Measurements from ENCODE around the gene BUD23. TPM values are rescaled to one million over a fixed set of nuclear protein-coding genes. Genes with fewer than 3 reads are reported as not detected.

BUD23 gene
- total and polyA plus RNA-seq, 2 donors (not counting 1 experiment from before 2014, with no cell fraction given) = 62.4 to 63.9 TPM

GRCh38 chr7:73735528-73735905 is 52.1 kb downstream of the BUD23 start:
- ChIA-PET CTCF (interaction anchor here (0.7 to 6.0 kb wide), 5 partner anchors 14 to 155 kb away, joined by 3 to 78 read pairs (median 3); no protein-coding TSS in a partner anchor), POLR2A (interaction anchor here (1.8 kb wide), 1 partner anchor 214 kb away, joined by 4 read pairs; the partner anchor contains the start of gene BAZ1B)
- Mint-ChIP-seq H3K27ac (no peak overlapping the region), H3K27me3 (peaks cover under 1% of the 10 kb centered on the region), H3K4me1 (peaks cover 11% of the 10 kb centered on the region), H3K4me3 (no peak overlapping the region), H3K9me3 (ENCODE audit: insufficient read depth) (no peaks in the 10 kb centered on the region)
- Histone ChIP-seq H3K4me1 (ENCODE audit: control insufficient read depth in 2 of 2, insufficient read depth in 2 of 2, low read length in 2 of 2) (peaks cover 4 to 18% of the 10 kb centered on the region in 2 donors), H3K79me2 (ENCODE audit: control insufficient read depth, insufficient read depth, low read length) (peaks cover 4% of the 10 kb centered on the region), H3K9me3 (ENCODE audit: control extremely low read depth in 1 of 3, control insufficient read depth in 2 of 3, insufficient read depth in 1 of 3, low read length in 2 of 3) (peaks cover 0 to 6% (median 0%) of the 10 kb centered on the region in 3 donors), H3K4me2 (replicated peaks; ENCODE audit: low read depth, low read length, poor library complexity, severe bottlenecking) (no peak overlapping the region), H3K36me3 (replicated peaks in 1 of 2; ENCODE audit: control extremely low read depth in 1 of 2, control insufficient read depth in 1 of 2, extremely low read depth in 1 of 2, insufficient read depth in 2 of 2, low read length in 1 of 2) (peaks cover 0 to 7% of the 10 kb centered on the region in 2 experiments), H3K9ac (ENCODE audit: low read length) (no peak overlapping the region), H4K20me1 (ENCODE audit: control insufficient read depth, insufficient read depth, low read length, poor library complexity, severe bottlenecking) (peaks cover 8% of the 10 kb centered on the region), H3K27ac (ENCODE audit: low read length in 2 of 2) (no peak overlapping the region), H2AFZ (ENCODE audit: insufficient read depth, low read depth, low read length, poor library complexity, severe bottlenecking) (no peak overlapping the region), H3K4me3 (ENCODE audit: control extremely low read depth in 1 of 5, extremely low read depth in 1 of 5, insufficient read depth in 1 of 5, low read depth in 2 of 5, low read length in 4 of 5) (no peak overlapping the region), H3K27me3 (replicated peaks in 1 of 4; ENCODE audit: control extremely low read depth in 1 of 4, control insufficient read depth in 3 of 4, insufficient read depth in 4 of 4, low read length in 3 of 4) (no peaks in the 10 kb centered on the region)
- 93% methylated on average over 3 of the region's 8 CpGs for WGBS (ENCODE audit: insufficient coverage)
- DNase-seq (no peak), ATAC-seq (ENCODE audit: low read depth) (no peak)
- TF ChIP-seq CTCF (IDR thresholded peaks at IDR 0.05) (no peak), EZH2 (IDR thresholded peaks at IDR 0.05; ENCODE audit: borderline replicate concordance, insufficient read depth, low read depth, low read length, poor library complexity, severe bottlenecking) (no peak)
- intact Hi-C loops (cut with micrococcal nuclease) = loop anchor here (2.0 to 10.0 kb wide), 3 partner anchors 129 to 437 kb away; partner anchors contain the start of genes EIF4H and LIMK1

GRCh38 chr7:73736885-73737284 is 53.5 kb downstream of the BUD23 start:
- no peak overlapping the region for H3K9ac ChIP-seq (ENCODE audit: low read length)
- H3K27me3 Mint-ChIP-seq = no peaks in the 10 kb centered on the region
- peak overlapping the region; percentile 91 for H3K4me3 Mint-ChIP-seq
- no peak overlapping the region for H2AFZ ChIP-seq (ENCODE audit: insufficient read depth, low read depth, low read length, poor library complexity, severe bottlenecking)
- H3K27me3 ChIP-seq (replicated peaks in 1 of 4; ENCODE audit: control extremely low read depth in 1 of 4, control insufficient read depth in 3 of 4, insufficient read depth in 4 of 4, low read length in 3 of 4) = no peaks in the 10 kb centered on the region
- H3K4me3 ChIP-seq (ENCODE audit: control extremely low read depth in 1 of 5, extremely low read depth in 1 of 5, insufficient read depth in 1 of 5, low read depth in 2 of 5, low read length in 4 of 5) = no peak overlapping the region
- 96% methylated on average over 13 of the region's 14 CpGs for WGBS (ENCODE audit: insufficient coverage)
- ATAC-seq (ENCODE audit: low read depth) (no peak), DNase-seq (peak; percentile 24)
- peaks cover 4 to 18% of the 10 kb centered on the region in 2 donors for H3K4me1 ChIP-seq (ENCODE audit: control insufficient read depth in 2 of 2, insufficient read depth in 2 of 2, low read length in 2 of 2)
- peaks cover 11% of the 10 kb centered on the region for H3K4me1 Mint-ChIP-seq
- H3K79me2 ChIP-seq (ENCODE audit: control insufficient read depth, insufficient read depth, low read length) = peaks cover 4% of the 10 kb centered on the region
- H3K27ac Mint-ChIP-seq = no peak overlapping the region
- intact Hi-C loops (cut with micrococcal nuclease) = loop anchor here (5.0 to 10.0 kb wide), 2 partner anchors 348 to 435 kb away; partner anchors contain the start of genes EIF4H and LIMK1
- H3K36me3 ChIP-seq (replicated peaks in 1 of 2; ENCODE audit: control extremely low read depth in 1 of 2, control insufficient read depth in 1 of 2, extremely low read depth in 1 of 2, insufficient read depth in 2 of 2, low read length in 1 of 2) = peaks cover 0 to 7% of the 10 kb centered on the region in 2 experiments
- no peak overlapping the region for H3K4me2 ChIP-seq (replicated peaks; ENCODE audit: low read depth, low read length, poor library complexity, severe bottlenecking)
- TF ChIP-seq EZH2 (IDR thresholded peaks at IDR 0.05; ENCODE audit: borderline replicate concordance, insufficient read depth, low read depth, low read length, poor library complexity, severe bottlenecking) = no peak
- no peak for TF ChIP-seq CTCF (IDR thresholded peaks at IDR 0.05)
- H3K9me3 Mint-ChIP-seq (ENCODE audit: insufficient read depth) = no peaks in the 10 kb centered on the region
- peaks cover 8% of the 10 kb centered on the region for H4K20me1 ChIP-seq (ENCODE audit: control insufficient read depth, insufficient read depth, low read length, poor library complexity, severe bottlenecking)
- no peak overlapping the region for H3K27ac ChIP-seq (ENCODE audit: low read length in 2 of 2)
- H3K9me3 ChIP-seq (ENCODE audit: control extremely low read depth in 1 of 3, control insufficient read depth in 2 of 3, insufficient read depth in 1 of 3, low read length in 2 of 3) = peaks cover 0 to 6% (median 0%) of the 10 kb centered on the region in 3 donors
- ChIA-PET CTCF (interaction anchor here (2.2 to 6.0 kb wide), 2 partner anchors 12 to 131 kb away, joined by 12 to 78 read pairs; no protein-coding TSS in a partner anchor), POLR2A (no interaction called here)
